Panc1 (cell line): ENCODE measurements around the gene ACIN1. TPM values are rescaled to one million over a fixed set of nuclear protein-coding genes. Genes with fewer than 3 reads are reported as not detected.

ENCODE experiments used
- ATAC-seq: fragments of 200-7000 bp; cut with Tn5 transposase; 2 replicates; pipeline ENCODE4 v1.9.1; 2020; ENCODE audit warnings: mild to moderate bottlenecking, moderate library complexity
- BruUV-seq: library from RNA; stranded (reverse); fragments of 400-500 nt; replicated peaks from 2 replicates; lab custom pipeline; 2021; lab: Mats Ljungman, UMichigan
- CTCF ChIA-PET: fragments of 300-600 bp; sonication (Branson Sonifier 250); formaldehyde crosslinking; loops from one replicate; lab custom pipeline; 2022; ENCODE audit warnings: antibody characterized with exemption; lab: Charles Lee
- POLR2A ChIA-PET: fragments of 300-600 bp; sonication (Branson Sonifier 250); formaldehyde crosslinking; loops from one replicate; lab custom pipeline; 2022; ENCODE audit warnings: antibody characterized with exemption; lab: Charles Lee
- DNase-seq: peaks from one replicate; pipeline ENCODE4 v3.0.0-alpha.2; 2010; ENCODE audit warnings: low read depth, low spot score
- H3K27ac ChIP-seq: 2 replicates; pipeline ENCODE4 v1.5.1; 2011; ENCODE audit warnings: mild to moderate bottlenecking, low read length, inconsistent platforms
- H3K27me3 ChIP-seq: fragments of 200-500 bp; sonication (Bioruptor generic); 2 replicates; pipeline ENCODE4 v1.6.0; 2014; ENCODE audit warnings: low read length, inconsistent platforms; ENCODE audit not compliant: control insufficient read depth, insufficient read depth
- H3K36me3 ChIP-seq: fragments of 200-500 bp; sonication (Bioruptor generic); 2 replicates; pipeline ENCODE4 v1.5.1; 2014; ENCODE audit warnings: inconsistent platforms, mild to moderate bottlenecking, low read length, moderate library complexity; ENCODE audit not compliant: control insufficient read depth, insufficient read depth
- H3K4me1 ChIP-seq: 2 replicates; pipeline ENCODE4 v1.5.1; 2011; ENCODE audit warnings: inconsistent platforms, mild to moderate bottlenecking, low read length, moderate library complexity; ENCODE audit not compliant: control insufficient read depth, insufficient read depth
- H3K4me3 ChIP-seq, 2 experiments: 2 replicates each; pipeline ENCODE4 v1.5.1; 2011 to 2012; ENCODE audit warnings: low read depth in 2 of 2, low read length in 2 of 2, mild to moderate bottlenecking in 2 of 2, inconsistent platforms in 1 of 2, moderate library complexity in 1 of 2
- H3K9me3 ChIP-seq: fragments of 200-500 bp; sonication (Bioruptor generic); 2 replicates; pipeline ENCODE4 v1.5.1; 2014; ENCODE audit warnings: low read depth, mild to moderate bottlenecking, inconsistent platforms, low read length, moderate library complexity; ENCODE audit not compliant: control insufficient read depth, insufficient read depth
- CTCF ChIP-seq: fragments of 450-650 bp; IDR thresholded peaks from 2 replicates; pipeline ENCODE4 v1.5.1; 2017; ENCODE audit warnings: mild to moderate bottlenecking
- POLR2AphosphoS5 ChIP-seq: IDR thresholded peaks from 2 replicates; pipeline ENCODE4 v1.6.1; 2012; ENCODE audit warnings: mild to moderate bottlenecking, low read depth, low read length, moderate library complexity
- REST ChIP-seq, 2 experiments: IDR thresholded peaks; 2 replicates each; pipeline ENCODE4 v1.6.1; 2011 to 2012; ENCODE audit warnings: low read depth in 2 of 2, control low read depth in 1 of 2, low read length in 1 of 2, mild to moderate bottlenecking in 1 of 2, moderate library complexity in 1 of 2; ENCODE audit not compliant: insufficient read depth in 1 of 2
- SIN3A ChIP-seq: IDR thresholded peaks from 2 replicates; pipeline ENCODE4 v1.6.1; 2012; ENCODE audit warnings: low read depth, mild to moderate bottlenecking, low read length, moderate library complexity, borderline replicate concordance; ENCODE audit not compliant: insufficient read depth
- TCF7L2 ChIP-seq: IDR thresholded peaks from 2 replicates; pipeline ENCODE4 v1.6.1; 2011; ENCODE audit warnings: mild to moderate bottlenecking, low read depth, low read length, inconsistent platforms
- in situ Hi-C: cut with HindIII; loops from 2 replicates; pipeline ENCODE4 v1.10.0; 2016; ENCODE audit warnings: low sequenced_read_pairs, low pct_unique_long_range_greater_than_20kb
- intact Hi-C: fragments of 100-400 bp; cut with micrococcal nuclease; formaldehyde crosslinking; loops from one replicate; pipeline ENCODE4 v1.10.0; 2022; ENCODE audit not compliant: unreplicated experiment
- total RNA-seq: library from RNA; stranded (reverse); gene quantifications from one replicate; pipeline ENCODE4 v1.2.1, GENCODE V29; 2021; ENCODE audit not compliant: unreplicated experiment

The ACIN1 gene
- total RNA-seq, 1 experiment from 2014 or later: 162 TPM

GRCh38 chr14:23103581-23103980 lies 8.6 kb upstream of the ACIN1 start:
- BruUV-seq: no TSS peak
- Histone ChIP-seq H3K27me3 (no peaks in the 10 kb centered on the region), H3K36me3 (no peaks in the 10 kb centered on the region), H3K4me1 (no peaks in the 10 kb centered on the region), H3K9me3 (no peaks in the 10 kb centered on the region), H3K27ac (no peak overlapping the region), H3K4me3 (no peak overlapping the region)
- in situ Hi-C loops (no loop called here), intact Hi-C loops (no loop called here)
- DNase-seq (no peak), ATAC-seq (no peak)
- POLR2A ChIA-PET: no interaction called here
- no peak for TF ChIP-seq POLR2AphosphoS5
- no peak for TF ChIP-seq SIN3A
- no peak for TF ChIP-seq TCF7L2
- TF ChIP-seq CTCF: no peak
- no peak for TF ChIP-seq REST (IDR thresholded peaks at IDR 0.05; ENCODE audit: insufficient read depth in 1 of 2, low read depth in 2 of 2, low read length in 1 of 2)
- CTCF ChIA-PET: no interaction called here

GRCh38 chr14:23102801-23103200 lies 7.9 kb upstream of the ACIN1 start:
- ATAC-seq: no peak
- in situ Hi-C loops: no loop called here
- TF ChIP-seq SIN3A: no peak
- no peak for TF ChIP-seq POLR2AphosphoS5

GRCh38 chr14:23101986-23102625 lies 7.2 kb upstream of the ACIN1 start:
- intact Hi-C loops: no loop called here
- Histone ChIP-seq H3K4me1 (peaks cover 4% of the 10 kb centered on the region; the same call in 1 of the 2 replicates), H3K27me3 (no peaks in the 10 kb centered on the region), H3K36me3 (no peaks in the 10 kb centered on the region), H3K9me3 (no peaks in the 10 kb centered on the region), H3K4me3 (no peak overlapping the region), H3K27ac (no peak overlapping the region)
- DNase-seq (no peak), ATAC-seq (no peak)
- TF ChIP-seq SIN3A: no peak
- no peak for TF ChIP-seq POLR2AphosphoS5
- TF ChIP-seq CTCF: no peak
- no peak for TF ChIP-seq REST (IDR thresholded peaks at IDR 0.05; ENCODE audit: insufficient read depth in 1 of 2, low read depth in 2 of 2, low read length in 1 of 2)
- TF ChIP-seq TCF7L2: no peak
- no TSS peak for BruUV-seq
- POLR2A ChIA-PET: no interaction called here
- in situ Hi-C loops: no loop called here
- CTCF ChIA-PET: interaction anchor here (0.6 kb wide), 1 partner anchor 34 kb away, joined by 3 read pairs; no protein-coding TSS in a partner anchor

More at GRCh38 chr14:23102801-23103200, 7.9 kb upstream of the ACIN1 start:
- H3K9me3 ChIP-seq: no peaks in the 10 kb centered on the region
- intact Hi-C loops: no loop called here
- no peak for DNase-seq
- no TSS peak for BruUV-seq
- no peaks in the 10 kb centered on the region for H3K4me1 ChIP-seq
- H3K36me3 ChIP-seq: no peaks in the 10 kb centered on the region
- CTCF ChIA-PET: interaction anchor here (0.6 kb wide), 1 partner anchor 34 kb away, joined by 3 read pairs; no protein-coding TSS in a partner anchor
- H3K27me3 ChIP-seq: no peaks in the 10 kb centered on the region
- no peak overlapping the region for H3K27ac ChIP-seq
- no peak overlapping the region for H3K4me3 ChIP-seq
- POLR2A ChIA-PET: no interaction called here
